Tibial artery (tissue), 4 donors: ENCODE data around the gene KAZN.

Experiments used
- DNase-seq, 2 donors: peaks; one replicate each; pipeline ENCODE4 v3.0.0-alpha.2; 2019
- H3K27ac ChIP-seq, 2 donors: fragments of 200-600 bp; sonication (generic) in 1 of 2; 1 replicate in 1 of 2; 2 replicates in 1 of 2; pipeline ENCODE4 v1.5.1; 2018 to 2019; ENCODE audit warnings: mild to moderate bottlenecking in 1 of 2
- H3K27me3 ChIP-seq, 2 donors: fragments of 200-600 bp; sonication (generic) in 1 of 2; one replicate each; pipeline versions ENCODE4 v1.5.1 to v1.6.0; 2016 to 2019
- H3K36me3 ChIP-seq, 3 donors: fragments of 200-600 bp; sonication (generic) in 2 of 3; one replicate each; pipeline ENCODE4 v1.5.1; 2016 to 2019; ENCODE audit warnings: mild to moderate bottlenecking in 2 of 3
- H3K4me1 ChIP-seq, 4 donors: fragments of 200-600 bp; sonication (generic) in 2 of 4; 1 replicate in 3 of 4; 2 replicates in 1 of 4; pipeline ENCODE4 v1.5.1; 2016 to 2019
- H3K4me3 ChIP-seq, 2 donors: fragments of 200-600 bp; sonication (generic) in 1 of 2; 1 replicate in 1 of 2; 2 replicates in 1 of 2; pipeline ENCODE4 v1.5.1; 2018 to 2019; ENCODE audit warnings: mild to moderate bottlenecking in 2 of 2
- H3K9me3 ChIP-seq, 3 donors: fragments of 200-600 bp; sonication (generic) in 1 of 3; one replicate each; pipeline ENCODE4 v1.5.1; 2016 to 2019
- intact Hi-C: fragments of 100-400 bp; cut with DNase I; formaldehyde crosslinking; loops from one replicate; pipeline ENCODE4 v1.15.0; 2023; ENCODE audit warnings: low total_unique reads
- TF ChIP-seq, protein P1 (sequence below), 2 experiments: fragments of 200-600 bp in 1 of 2; fragments of 450-650 bp in 1 of 2; IDR thresholded peaks; one replicate each; pipeline ENCODE4 v1.5.1; 2017 to 2019; ENCODE audit warnings: antibody characterized with exemption in 2 of 2, mild to moderate bottlenecking in 1 of 2, moderate library complexity in 1 of 2

KAZN gene

GRCh38 chr1:14896381-14897079 lies 298.0 kb downstream of the KAZN start:
- Histone ChIP-seq H3K36me3 (no peaks in the 10 kb centered on the region), H3K4me1 (peaks cover 0 to 8% (median 2%) of the 10 kb centered on the region in 4 donors), H3K9me3 (no peaks in the 10 kb centered on the region), H3K4me3 (no peak overlapping the region), H3K27me3 (peaks cover 0 to 4% of the 10 kb centered on the region in 2 donors), H3K27ac (no peak overlapping the region)
- TF ChIP-seq, protein P1, sequence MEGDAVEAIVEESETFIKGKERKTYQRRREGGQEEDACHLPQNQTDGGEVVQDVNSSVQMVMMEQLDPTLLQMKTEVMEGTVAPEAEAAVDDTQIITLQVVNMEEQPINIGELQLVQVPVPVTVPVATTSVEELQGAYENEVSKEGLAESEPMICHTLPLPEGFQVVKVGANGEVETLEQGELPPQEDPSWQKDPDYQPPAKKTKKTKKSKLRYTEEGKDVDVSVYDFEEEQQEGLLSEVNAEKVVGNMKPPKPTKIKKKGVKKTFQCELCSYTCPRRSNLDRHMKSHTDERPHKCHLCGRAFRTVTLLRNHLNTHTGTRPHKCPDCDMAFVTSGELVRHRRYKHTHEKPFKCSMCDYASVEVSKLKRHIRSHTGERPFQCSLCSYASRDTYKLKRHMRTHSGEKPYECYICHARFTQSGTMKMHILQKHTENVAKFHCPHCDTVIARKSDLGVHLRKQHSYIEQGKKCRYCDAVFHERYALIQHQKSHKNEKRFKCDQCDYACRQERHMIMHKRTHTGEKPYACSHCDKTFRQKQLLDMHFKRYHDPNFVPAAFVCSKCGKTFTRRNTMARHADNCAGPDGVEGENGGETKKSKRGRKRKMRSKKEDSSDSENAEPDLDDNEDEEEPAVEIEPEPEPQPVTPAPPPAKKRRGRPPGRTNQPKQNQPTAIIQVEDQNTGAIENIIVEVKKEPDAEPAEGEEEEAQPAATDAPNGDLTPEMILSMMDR (IDR thresholded peaks at IDR 0.05): no peak
- no peak for DNase-seq
- intact Hi-C loops: no loop called here

DNA sequence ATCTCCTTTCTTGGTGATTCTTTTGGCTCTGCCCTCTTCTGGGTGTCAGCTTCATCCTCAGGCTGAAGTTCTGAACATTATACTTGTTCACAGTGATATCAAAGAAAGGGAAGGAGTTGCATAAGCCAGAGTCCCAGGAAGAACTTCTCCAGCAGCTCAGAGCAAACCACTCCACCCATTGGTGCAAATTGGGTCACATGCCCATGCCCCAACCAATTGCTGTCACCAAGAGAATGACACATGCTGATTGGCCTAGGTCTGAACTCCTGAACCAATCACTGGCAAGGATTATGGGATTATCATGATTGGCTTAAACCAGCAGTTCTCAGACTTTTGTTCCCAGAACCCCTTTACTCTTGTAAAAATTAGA lies 298.6 kb downstream of the KAZN start:
- intact Hi-C loops: no loop called here
- Histone ChIP-seq H3K4me3 (no peak overlapping the region), H3K9me3 (no peaks in the 10 kb centered on the region), H3K27me3 (peaks cover 0 to 4% of the 10 kb centered on the region in 2 donors), H3K27ac (no peak overlapping the region), H3K36me3 (no peaks in the 10 kb centered on the region), H3K4me1 (peaks cover 0 to 8% (median 0%) of the 10 kb centered on the region in 4 donors)
- TF ChIP-seq, protein P1 (IDR thresholded peaks at IDR 0.05): no peak
- DNase-seq: no peak

- Histone ChIP-seq H3K4me1 (peaks cover 0 to 8% (median 0%) of the 10 kb centered on the region in 4 donors), H3K9me3 (no peaks in the 10 kb centered on the region), H3K27ac (no peak overlapping the region), H3K27me3 (peaks cover 0 to 4% of the 10 kb centered on the region in 2 donors), H3K4me3 (no peak overlapping the region), H3K36me3 (no peaks in the 10 kb centered on the region)
- TF ChIP-seq, protein P1 (IDR thresholded peaks at IDR 0.05): no peak
- intact Hi-C loops: no loop called here
- DNase-seq: no peak
Observed at GRCh38 chr1:14897547-14897946, 299.1 kb downstream of the KAZN start.

DNA sequence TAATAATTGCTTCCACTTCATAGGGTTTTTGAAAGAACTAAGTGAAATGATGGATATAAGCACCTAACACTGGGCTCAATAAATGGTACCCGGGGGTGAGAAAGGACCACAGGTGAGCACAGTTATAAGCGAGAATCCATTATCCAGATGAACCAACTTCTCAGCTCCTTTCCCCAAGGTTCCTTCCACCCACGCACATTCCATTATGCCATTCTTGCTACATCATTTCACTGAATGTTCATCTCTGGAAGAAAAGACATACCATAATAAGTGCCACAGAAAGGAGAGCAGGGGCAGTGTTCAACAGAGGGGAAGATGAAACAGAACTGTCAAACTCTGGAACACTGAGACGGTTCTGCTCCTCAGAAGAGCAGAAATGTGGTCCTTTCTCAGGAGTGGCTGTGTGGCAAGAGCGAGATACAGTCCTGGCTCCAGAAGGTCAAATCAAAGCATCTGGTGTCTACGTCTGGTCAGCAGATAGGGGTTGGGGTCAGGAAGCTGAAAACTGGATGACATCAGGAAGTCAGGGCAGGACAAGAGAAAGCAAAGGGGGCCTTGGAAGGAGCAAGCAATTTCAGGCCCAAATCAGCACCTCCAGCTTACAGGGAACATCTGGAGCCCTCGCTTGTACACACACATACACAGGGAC lies 299.6 kb downstream of the KAZN start:
- peaks cover 0 to 8% (median 0%) of the 10 kb centered on the region in 4 donors for H3K4me1 ChIP-seq
- no peak overlapping the region for H3K4me3 ChIP-seq
- H3K9me3 ChIP-seq: no peaks in the 10 kb centered on the region
- no peak for DNase-seq
- intact Hi-C loops: no loop called here
- H3K27me3 ChIP-seq: peaks cover 0 to 4% of the 10 kb centered on the region in 2 donors
- H3K36me3 ChIP-seq: no peaks in the 10 kb centered on the region
- H3K27ac ChIP-seq: no peak overlapping the region
- TF ChIP-seq, protein P1 (IDR thresholded peaks at IDR 0.05): no peak

DNA sequence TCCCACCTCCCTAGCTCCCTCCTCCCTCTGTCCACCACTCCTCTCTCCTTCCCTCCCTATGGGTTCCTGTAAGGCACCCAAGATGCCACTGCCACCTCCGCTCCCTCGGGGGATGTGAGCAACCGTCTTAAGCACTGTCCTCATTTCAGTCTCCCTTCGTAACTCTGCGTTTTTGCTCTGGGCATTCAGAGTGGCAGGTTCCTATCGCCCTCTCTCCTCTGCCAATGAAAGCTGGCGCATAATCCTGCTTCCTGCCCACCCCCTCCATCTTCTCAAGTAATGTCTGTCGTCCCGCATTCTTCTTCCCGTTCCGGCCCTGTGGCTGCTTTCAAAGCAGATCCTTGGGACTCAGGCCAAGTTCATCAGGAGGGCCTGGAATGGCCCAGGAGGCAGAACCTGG lies 301.2 kb downstream of the KAZN start:
- peaks cover 0 to 7% (median 0%) of the 10 kb centered on the region in 4 donors for H3K4me1 ChIP-seq
- H3K27ac ChIP-seq: no peak overlapping the region
- H3K27me3 ChIP-seq: peaks cover 0 to 4% of the 10 kb centered on the region in 2 donors
- TF ChIP-seq, protein P1 (IDR thresholded peaks at IDR 0.05): no peak
- H3K9me3 ChIP-seq: no peaks in the 10 kb centered on the region
- no peak overlapping the region for H3K4me3 ChIP-seq
- no peak for DNase-seq
- no peaks in the 10 kb centered on the region for H3K36me3 ChIP-seq
- intact Hi-C loops: no loop called here
